Measurements from ENCODE around the gene SHISA5.

The SHISA5 gene

GRCh38 chr3:48546203-48546829 lies 42.3 kb upstream of the SHISA5 start:
- no peak for DNase-seq (ENCODE audit: low read depth, low spot score)
- in situ Hi-C loops (cut with HindIII; ENCODE audit: low sequenced_read_pairs): no loop called here
- no peak overlapping the region for H3K4me3 ChIP-seq (ENCODE audit: low read depth, low read length)
- TF ChIP-seq, protein P1, sequence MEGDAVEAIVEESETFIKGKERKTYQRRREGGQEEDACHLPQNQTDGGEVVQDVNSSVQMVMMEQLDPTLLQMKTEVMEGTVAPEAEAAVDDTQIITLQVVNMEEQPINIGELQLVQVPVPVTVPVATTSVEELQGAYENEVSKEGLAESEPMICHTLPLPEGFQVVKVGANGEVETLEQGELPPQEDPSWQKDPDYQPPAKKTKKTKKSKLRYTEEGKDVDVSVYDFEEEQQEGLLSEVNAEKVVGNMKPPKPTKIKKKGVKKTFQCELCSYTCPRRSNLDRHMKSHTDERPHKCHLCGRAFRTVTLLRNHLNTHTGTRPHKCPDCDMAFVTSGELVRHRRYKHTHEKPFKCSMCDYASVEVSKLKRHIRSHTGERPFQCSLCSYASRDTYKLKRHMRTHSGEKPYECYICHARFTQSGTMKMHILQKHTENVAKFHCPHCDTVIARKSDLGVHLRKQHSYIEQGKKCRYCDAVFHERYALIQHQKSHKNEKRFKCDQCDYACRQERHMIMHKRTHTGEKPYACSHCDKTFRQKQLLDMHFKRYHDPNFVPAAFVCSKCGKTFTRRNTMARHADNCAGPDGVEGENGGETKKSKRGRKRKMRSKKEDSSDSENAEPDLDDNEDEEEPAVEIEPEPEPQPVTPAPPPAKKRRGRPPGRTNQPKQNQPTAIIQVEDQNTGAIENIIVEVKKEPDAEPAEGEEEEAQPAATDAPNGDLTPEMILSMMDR (IDR thresholded peaks at IDR 0.05; ENCODE audit: low read depth, low read length): no peak

DNA sequence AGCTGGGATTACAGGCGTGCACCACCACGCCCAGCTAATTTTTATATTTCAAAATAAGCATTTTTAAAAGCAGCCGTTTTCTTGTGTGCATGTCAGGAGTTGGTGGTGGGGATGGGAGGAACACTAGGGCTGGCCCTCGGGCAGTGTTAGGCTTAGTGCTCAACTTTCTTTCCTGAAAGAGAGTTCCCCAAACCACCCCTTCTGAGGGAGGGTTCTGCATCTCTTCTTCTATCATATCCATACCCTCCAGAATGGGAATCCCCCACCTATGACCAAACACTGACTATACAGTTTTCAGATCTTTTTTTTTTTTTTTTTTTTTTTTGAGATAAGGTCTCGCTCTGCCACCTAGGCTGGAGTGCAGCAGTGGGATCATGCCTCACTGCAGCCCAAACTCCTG lies 40.2 kb upstream of the SHISA5 start:
- TF ChIP-seq, protein P1 (IDR thresholded peaks at IDR 0.05; ENCODE audit: low read depth, low read length): no peak
- in situ Hi-C loops (cut with HindIII; ENCODE audit: low sequenced_read_pairs): no loop called here
- H3K4me3 ChIP-seq (ENCODE audit: low read depth, low read length): no peak overlapping the region
- no peak for DNase-seq (ENCODE audit: low read depth, low spot score)

DNA sequence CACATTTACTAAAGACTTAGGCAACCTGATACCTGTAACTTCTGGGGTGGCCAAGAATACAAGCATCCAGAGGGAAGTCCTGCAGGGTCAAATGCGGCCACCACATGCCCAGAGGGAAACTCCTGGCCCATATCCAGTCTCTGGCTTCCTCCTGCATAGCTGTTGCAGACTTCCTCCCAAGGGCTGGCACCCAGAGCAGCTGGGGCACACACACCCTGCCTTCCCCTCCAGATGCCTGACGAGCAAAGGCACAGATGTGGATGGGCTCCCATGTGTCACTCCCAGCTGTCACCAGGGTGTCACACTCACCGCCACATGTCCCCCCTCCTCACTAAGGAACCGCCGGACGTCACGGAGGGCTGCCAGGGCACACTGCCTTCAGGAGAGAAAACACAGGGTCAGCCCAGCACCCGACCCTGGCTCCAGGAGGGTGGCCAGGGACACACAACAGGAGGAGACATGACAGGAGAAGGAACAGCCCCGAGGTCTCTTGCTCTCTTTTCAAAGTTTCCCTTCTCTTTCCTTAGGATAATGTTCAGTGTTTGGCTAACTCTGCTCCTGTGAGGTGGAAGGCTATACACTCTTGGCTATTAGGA lies 39.4 kb upstream of the SHISA5 start:
- TF ChIP-seq, protein P1 (IDR thresholded peaks at IDR 0.05; ENCODE audit: low read depth, low read length): no peak
- no peak overlapping the region for H3K4me3 ChIP-seq (ENCODE audit: low read depth, low read length)
- no peak for DNase-seq (ENCODE audit: low read depth, low spot score)
- in situ Hi-C loops (cut with HindIII; ENCODE audit: low sequenced_read_pairs): no loop called here

- no peak overlapping the region for H3K4me3 ChIP-seq (ENCODE audit: low read depth, low read length)
- TF ChIP-seq, protein P1 (IDR thresholded peaks at IDR 0.05; ENCODE audit: low read depth, low read length): no peak
- DNase-seq (ENCODE audit: low read depth, low spot score): no peak
- in situ Hi-C loops (cut with HindIII; ENCODE audit: low sequenced_read_pairs): no loop called here
Observed at GRCh38 chr3:48538451-48538850, 34.5 kb upstream of the SHISA5 start.

- H3K4me3 ChIP-seq (ENCODE audit: low read depth, low read length): no peak overlapping the region
- TF ChIP-seq, protein P1 (IDR thresholded peaks at IDR 0.05; ENCODE audit: low read depth, low read length): no peak
- in situ Hi-C loops (cut with HindIII; ENCODE audit: low sequenced_read_pairs): no loop called here
- DNase-seq (ENCODE audit: low read depth, low spot score): no peak
Observed at GRCh38 chr3:48536785-48537184, 32.8 kb upstream of the SHISA5 start.

DNA sequence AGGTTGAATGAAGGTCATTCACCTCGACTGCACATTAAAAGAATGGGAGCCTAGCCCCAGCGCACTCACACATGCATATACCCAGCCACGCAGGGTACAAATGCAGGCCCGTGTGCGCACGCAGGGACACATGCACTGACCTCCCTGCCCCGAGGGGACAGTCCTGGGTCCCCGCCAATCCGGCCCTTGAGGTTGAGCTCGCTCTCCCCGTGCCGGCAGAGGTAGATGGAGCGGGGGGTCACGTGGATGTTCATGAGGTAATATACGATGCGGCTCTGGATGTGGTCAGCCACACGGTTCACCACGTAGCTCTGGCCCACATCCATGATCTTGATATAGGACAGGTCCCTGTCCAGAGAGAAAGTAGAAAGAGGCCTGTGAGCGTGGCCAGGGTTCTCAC lies 32.1 kb upstream of the SHISA5 start:
- in situ Hi-C loops (cut with HindIII; ENCODE audit: low sequenced_read_pairs): no loop called here
- TF ChIP-seq, protein P1 (IDR thresholded peaks at IDR 0.05; ENCODE audit: low read depth, low read length): no peak
- no peak for DNase-seq (ENCODE audit: low read depth, low spot score)
- no peak overlapping the region for H3K4me3 ChIP-seq (ENCODE audit: low read depth, low read length)
